Measurements from ENCODE around the gene ZMIZ1.

Gene ZMIZ1

DNA sequence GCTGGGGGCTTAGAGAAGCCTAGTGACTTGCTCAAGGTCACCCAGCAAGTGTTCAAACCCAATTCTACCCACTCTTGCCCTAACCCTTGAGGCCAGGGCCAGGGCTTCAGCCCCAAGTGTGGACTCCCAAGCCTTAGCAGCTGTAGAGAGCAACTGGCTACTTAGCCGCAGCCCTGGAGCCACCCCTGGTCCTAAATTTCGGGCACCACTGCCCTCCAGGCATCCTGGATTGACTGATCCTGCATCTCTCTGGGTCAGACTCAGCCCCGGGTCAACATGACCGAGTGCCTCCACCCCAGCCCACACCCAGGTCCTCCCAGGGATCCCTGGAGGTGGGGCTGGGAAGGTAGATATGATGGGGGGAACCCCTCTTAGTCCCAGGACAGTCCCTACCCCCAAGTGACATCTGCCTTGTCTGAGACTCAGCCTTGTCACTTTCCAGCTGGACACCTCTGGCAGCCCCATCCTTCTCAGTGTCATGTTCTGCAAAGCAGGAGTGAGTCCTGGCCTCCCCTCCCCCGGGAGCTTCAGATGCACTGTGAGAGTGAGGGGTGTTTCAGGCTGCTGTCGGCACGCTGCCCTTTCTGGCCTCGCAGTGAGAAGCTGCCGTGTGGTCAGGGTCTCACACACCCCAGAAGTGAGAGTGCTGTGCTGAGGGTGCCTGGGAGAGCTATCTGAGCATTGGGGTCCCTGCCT lies 89.8 kb downstream of the ZMIZ1 start:
- DNase-seq = no peak

DNA sequence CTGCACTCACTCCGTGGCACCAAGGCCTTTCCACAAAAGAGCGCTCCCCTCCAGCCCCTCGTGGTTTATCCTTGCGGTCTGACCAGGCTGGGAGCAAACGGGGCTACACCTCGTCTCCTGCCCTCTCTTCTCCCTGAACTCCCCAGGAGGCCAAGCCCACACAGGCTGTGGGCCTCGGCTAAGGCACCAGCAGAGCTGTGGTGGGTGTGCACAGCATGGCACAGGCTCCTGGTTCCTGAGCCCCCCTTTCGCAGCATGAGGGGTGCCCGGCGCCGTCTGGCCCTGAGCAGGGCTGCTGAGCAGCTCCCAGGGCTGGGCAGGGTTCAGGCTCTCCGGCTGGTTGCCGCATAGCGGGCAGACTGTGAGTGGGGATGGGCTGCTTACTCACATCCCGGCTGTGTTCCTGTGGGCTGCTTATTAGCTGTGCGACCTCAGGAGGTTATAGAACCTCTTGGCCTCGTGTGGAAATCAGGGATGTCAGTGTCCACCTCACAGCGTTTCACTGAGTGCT lies 90.4 kb downstream of the ZMIZ1 start:
- DNase-seq = no peak

- no peak for DNase-seq
Measured at GRCh38 chr10:79159785-79160184, 91.0 kb downstream of the ZMIZ1 start.

GRCh38 chr10:79160191-79160590 lies 91.4 kb downstream of the ZMIZ1 start:
- DNase-seq = no peak

- DNase-seq = no peak
Measured at GRCh38 chr10:79161557-79161956, 92.8 kb downstream of the ZMIZ1 start.

- no peak for DNase-seq
Measured at GRCh38 chr10:79162022-79162421, 93.3 kb downstream of the ZMIZ1 start.

DNA sequence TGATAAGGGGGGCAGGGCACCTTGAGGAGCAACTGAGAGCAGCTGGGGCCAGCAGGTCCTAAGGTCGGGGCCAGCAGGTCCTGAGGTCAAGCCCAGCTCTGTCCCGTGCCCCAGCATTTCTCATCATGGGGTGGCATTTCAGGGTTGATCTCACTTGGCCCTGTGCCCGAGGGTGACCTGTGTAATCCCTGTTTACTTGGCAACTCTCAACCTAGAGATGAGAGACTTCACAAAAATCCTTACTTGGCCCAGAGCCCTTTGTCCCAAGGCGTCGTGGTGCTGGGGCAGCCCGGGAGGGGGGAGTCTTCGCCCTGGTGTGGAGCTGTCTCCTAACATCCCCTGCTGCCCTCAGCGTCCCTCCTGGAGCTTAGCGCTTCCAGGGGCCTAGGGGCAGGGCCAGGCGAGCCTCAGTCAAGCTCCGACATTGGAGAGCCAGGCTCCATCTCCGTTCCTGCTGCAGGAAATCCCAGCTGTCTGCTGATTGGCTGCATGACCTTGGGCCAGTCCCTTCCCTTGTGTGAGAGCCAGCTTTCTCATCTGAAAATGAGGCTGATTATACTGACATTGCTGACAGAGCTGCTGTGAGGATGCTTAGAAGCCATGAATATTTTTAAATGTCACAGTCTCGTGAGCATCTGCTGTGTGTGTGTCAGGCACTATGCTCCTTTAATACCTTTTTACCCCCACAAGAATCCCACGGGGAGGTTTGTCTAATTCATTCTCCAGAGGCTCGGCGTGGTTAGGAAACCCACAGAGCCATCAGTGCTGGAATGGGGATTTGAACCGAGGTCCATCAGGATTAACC lies 94.3 kb downstream of the ZMIZ1 start:
- no peak for DNase-seq

GRCh38 chr10:79163666-79163975 lies 94.9 kb downstream of the ZMIZ1 start:
- no peak for DNase-seq

DNA sequence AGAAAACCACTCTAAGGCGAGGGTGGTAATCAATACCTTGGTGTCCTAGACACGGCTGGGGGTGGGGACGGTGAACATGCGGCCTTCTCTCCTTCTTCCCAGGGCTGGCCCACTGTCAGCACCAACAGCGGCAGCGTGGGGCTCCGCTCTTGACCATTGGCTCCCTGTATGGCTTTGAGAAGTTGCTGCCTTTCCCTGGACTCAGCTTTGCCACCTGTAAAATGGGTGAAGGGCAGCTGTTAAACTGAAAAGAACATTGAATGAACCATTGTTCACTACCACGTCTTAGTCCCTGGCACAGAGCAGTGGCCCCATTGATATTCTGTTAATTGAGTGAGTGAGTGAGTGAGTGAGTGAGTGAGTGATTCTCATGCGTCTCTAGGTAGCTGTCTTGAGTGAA lies 95.3 kb downstream of the ZMIZ1 start:
- DNase-seq = no peak

DNA sequence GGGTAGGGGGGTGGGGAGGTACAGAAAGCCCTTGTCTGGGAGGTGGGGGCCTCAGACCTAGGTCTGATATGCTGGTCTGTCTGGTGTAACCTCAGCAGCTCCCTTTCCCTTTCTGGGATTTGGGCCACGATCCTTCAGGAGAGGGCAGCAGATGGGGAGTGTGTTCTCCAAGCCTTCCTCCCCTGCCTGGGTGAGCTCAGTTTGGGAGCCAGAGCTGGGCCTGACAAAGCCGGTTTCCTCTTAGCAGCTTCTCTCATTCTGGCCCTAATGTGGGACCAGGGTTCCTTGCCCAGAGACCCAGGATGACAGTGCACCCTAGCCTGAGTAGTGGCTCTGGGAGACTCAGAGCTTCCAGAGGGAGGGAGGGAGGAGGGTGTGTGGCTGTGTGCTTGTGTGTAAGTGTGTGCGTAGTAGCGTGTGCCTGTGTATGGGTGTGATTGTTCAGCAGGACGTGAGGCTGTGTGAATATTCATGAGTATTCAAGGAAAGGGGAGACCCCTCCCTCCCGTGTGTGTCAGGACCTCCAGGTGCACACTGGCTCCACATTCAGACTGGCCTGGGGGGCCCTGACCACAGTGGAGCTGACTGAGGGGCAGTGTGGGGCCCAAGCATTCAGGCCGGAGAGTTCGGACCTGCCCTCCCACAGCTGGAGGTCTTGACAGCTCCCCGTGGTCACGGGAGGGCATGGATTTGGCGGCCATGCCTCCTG lies 96.5 kb downstream of the ZMIZ1 start:
- no peak for DNase-seq

DNA sequence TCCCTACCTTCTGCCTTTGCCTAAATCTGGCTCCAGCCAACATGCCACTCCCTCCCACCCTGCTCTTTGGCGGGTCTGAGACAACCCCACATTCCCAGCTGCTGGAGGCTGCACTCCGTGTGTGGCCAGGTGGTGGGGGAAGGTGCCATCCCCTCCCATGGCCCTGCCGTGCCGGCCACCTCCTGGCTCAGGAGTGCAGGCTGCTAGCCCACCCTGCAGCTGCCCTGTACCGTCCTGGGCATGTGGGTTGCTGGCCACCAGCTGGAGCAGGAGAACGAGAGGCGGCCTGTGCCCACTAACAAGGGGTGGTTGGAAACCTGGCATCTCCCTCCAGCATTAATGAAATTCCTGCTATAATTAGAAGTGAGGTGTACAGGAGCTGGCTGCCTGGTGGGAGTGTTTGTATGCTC lies 97.6 kb downstream of the ZMIZ1 start:
- DNase-seq = no peak

DNA sequence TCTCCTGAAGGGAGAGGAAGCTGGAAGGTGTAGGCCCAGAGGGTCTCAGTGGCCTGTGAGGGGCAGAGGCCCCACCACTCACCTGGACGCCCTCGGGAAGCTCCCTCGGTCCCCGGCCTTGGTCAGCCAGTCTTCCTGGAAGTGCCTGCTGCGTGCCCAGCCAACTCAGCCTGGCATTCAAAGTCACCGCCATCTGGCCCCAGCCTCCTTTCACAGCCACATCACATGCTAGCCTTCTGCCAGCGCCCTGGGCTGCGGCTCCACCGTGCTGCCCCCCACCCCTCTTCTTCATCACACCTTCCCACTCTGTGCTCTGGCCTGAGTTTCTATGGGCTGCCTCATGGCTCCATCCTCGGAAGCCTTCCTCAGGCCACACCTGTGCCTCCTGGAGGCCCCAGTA lies 98.0 kb downstream of the ZMIZ1 start:
- DNase-seq = no peak

- DNase-seq = no peak
Measured at GRCh38 chr10:79167537-79167936, 98.8 kb downstream of the ZMIZ1 start.

DNA sequence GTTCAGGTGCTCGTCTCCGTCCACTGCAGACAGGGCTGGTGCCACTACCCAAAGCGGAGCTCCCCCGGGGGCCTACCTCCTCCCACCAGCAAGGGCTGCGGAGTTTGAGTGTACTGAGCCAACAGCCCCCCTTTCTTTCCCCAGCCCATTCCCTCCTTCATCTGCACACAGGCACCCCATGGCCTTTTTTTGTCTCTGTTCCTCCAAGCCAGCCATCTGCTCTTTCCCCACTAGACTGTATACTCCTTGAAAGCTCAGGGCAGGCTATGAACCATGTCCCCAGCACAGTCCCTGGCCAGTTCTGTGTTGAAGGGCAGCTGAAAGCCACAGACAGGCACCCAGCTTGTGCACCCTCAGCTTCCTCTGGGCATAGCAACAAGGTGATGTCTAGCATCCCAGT lies 99.4 kb downstream of the ZMIZ1 start:
- DNase-seq = no peak

GRCh38 chr10:79170226-79170752 lies 101.5 kb downstream of the ZMIZ1 start:
- DNase-seq = no peak

DNA sequence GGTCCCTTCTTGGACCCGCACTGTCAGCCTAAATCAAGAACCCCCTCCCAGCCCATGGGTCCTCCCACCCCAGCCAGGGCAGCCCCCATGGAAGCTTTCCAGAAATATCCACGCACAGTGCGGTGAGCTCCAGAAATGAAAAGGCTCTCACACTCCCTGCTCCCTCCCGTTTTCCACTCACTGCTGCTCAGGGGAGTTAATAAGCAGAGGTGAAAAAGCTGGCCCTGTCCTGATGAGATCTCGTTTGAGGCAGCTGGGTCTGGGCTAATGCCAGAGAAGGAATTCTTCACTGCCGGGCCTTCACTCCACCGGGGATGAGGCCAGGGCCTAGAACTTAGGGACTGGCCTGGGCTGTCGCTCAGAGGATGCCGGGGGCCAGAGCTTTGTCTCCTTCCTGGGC lies 102.2 kb downstream of the ZMIZ1 start:
- DNase-seq = no peak

GRCh38 chr10:79171504-79171903 lies 102.7 kb downstream of the ZMIZ1 start:
- DNase-seq = no peak

GRCh38 chr10:79172881-79173280 lies 104.1 kb downstream of the ZMIZ1 start:
- DNase-seq = no peak

- DNase-seq = no peak
Measured at GRCh38 chr10:79173582-79174262, 105.0 kb downstream of the ZMIZ1 start.

- no peak for DNase-seq
Measured at GRCh38 chr10:79176052-79176501, 107.3 kb downstream of the ZMIZ1 start.

GRCh38 chr10:79176949-79177602 lies 108.3 kb downstream of the ZMIZ1 start:
- DNase-seq = no peak

DNA sequence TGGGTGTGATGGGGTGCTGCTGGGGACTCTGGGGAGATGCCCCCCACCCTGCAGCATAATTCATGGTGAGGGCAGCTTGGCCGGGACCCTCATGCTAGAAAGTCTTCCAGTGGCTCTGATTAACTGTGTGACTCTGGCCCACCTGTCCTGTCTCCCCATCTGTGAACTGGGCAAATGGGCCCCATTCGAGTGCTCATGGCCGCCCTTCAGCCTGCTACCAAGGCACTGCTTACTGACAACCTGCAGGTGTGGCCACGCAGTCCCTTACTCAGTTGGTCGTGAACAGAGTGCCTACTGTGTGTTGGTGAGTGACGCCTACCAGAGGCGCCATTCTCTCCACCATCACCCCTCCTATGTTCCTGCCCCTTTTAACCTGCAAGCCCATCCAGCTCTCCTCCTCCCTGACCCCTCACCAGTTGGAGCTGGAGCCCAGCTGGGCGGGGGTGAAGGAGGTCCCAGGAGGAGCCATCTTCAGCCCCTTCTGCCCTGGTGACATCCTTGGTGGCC lies 109.4 kb downstream of the ZMIZ1 start:
- DNase-seq = no peak

All from amniotic stem cell (primary cell).